Immature natural killer cell (primary cell): ENCODE measurements around the gene CLDN19. TPM values are rescaled to one million over a fixed set of nuclear protein-coding genes. Genes with fewer than 3 reads are reported as not detected.
A peak's percentile ranks its signal among the peaks of the same experiment; 100 is the strongest.

Experiments
- DNase-seq, 3 donors: peaks; one replicate each; pipeline ENCODE4 v3.0.0; 2022; ENCODE audit warnings: mixed read lengths in 1 of 3
- H3K27ac Mint-ChIP-seq, 6 donors: one replicate each; pipeline ENCODE4 v1.8.0; 2020; ENCODE audit warnings: mixed read lengths in 6 of 6, mild to moderate bottlenecking in 5 of 6, inconsistent platforms in 4 of 6, moderate library complexity in 3 of 6
- H3K27me3 Mint-ChIP-seq, 3 donors: one replicate each; pipeline ENCODE4 v1.8.0; 2020 to 2021; ENCODE audit warnings: low read depth in 3 of 3, mild to moderate bottlenecking in 3 of 3, mixed read lengths in 3 of 3, moderate library complexity in 3 of 3, inconsistent platforms in 1 of 3
- H3K36me3 Mint-ChIP-seq, 3 donors: one replicate each; pipeline ENCODE4 v1.8.0; 2020; ENCODE audit warnings: mixed read lengths in 3 of 3, inconsistent platforms in 2 of 3, mild to moderate bottlenecking in 2 of 3
- H3K4me1 Mint-ChIP-seq, 2 donors: one replicate each; pipeline ENCODE4 v1.8.0; 2020; ENCODE audit warnings: inconsistent platforms in 2 of 2, mild to moderate bottlenecking in 2 of 2, mixed read lengths in 2 of 2, moderate library complexity in 1 of 2
- H3K4me3 Mint-ChIP-seq, 5 donors: one replicate each; pipeline ENCODE4 v1.8.0; 2020; ENCODE audit warnings: mild to moderate bottlenecking in 5 of 5, mixed read lengths in 5 of 5, inconsistent platforms in 3 of 5, moderate library complexity in 3 of 5
- H3K9me3 Mint-ChIP-seq, 6 donors: one replicate each; pipeline ENCODE4 v1.8.0; 2020; ENCODE audit warnings: mild to moderate bottlenecking in 6 of 6, mixed read lengths in 6 of 6, inconsistent platforms in 4 of 6, moderate library complexity in 3 of 6
- polyA plus RNA-seq, 3 donors: library from polyadenylated mRNA; unstranded; fragments of 300-500 nt; fragmentation: Illumina TruSeq; gene quantifications; one replicate each; pipeline ENCODE4 v1.2.3, GENCODE V29; 2021

Gene CLDN19
- polyA plus RNA-seq, 3 donors from 2014 or later = not detected

- Mint-ChIP-seq H3K9me3 (no peaks in the 10 kb centered on the region), H3K4me1 (peaks cover 64 to 79% of the 10 kb centered on the region in 2 donors), H3K27ac (peak overlapping the region in 2 of 6 donors; percentile 13 to 50), H3K4me3 (no peak overlapping the region), H3K27me3 (peaks cover 0 to 2% (median 0%) of the 10 kb centered on the region in 3 donors), H3K36me3 (peaks cover under 1 to 9% (median 7%) of the 10 kb centered on the region in 3 donors)
- no peak for DNase-seq
Observed at GRCh38 chr1:42692911-42693310, 47.1 kb downstream of the CLDN19 start.

GRCh38 chr1:42692461-42692860, 47.6 kb downstream of the CLDN19 start:
- peaks cover 0 to 9% (median 7%) of the 10 kb centered on the region in 3 donors for H3K36me3 Mint-ChIP-seq
- peaks cover 68 to 83% of the 10 kb centered on the region in 2 donors for H3K4me1 Mint-ChIP-seq
- DNase-seq = no peak
- no peaks in the 10 kb centered on the region for H3K9me3 Mint-ChIP-seq
- H3K4me3 Mint-ChIP-seq = no peak overlapping the region
- H3K27ac Mint-ChIP-seq = peak overlapping the region in 3 of 6 donors; percentile 8 to 50 (median 26)
- peaks cover 0 to 2% (median 0%) of the 10 kb centered on the region in 3 donors for H3K27me3 Mint-ChIP-seq

GRCh38 chr1:42691157-42691498, 48.9 kb downstream of the CLDN19 start:
- Mint-ChIP-seq H3K4me1 (peaks cover 80 to 97% of the 10 kb centered on the region in 2 donors), H3K27ac (no peak overlapping the region), H3K4me3 (peak overlapping the region in 1 of 5 donors; percentile 20), H3K36me3 (peaks cover 0 to 6% (median 3%) of the 10 kb centered on the region in 3 donors), H3K9me3 (no peaks in the 10 kb centered on the region), H3K27me3 (no peaks in the 10 kb centered on the region)
- DNase-seq = no peak

- no peak overlapping the region for H3K27ac Mint-ChIP-seq
- no peaks in the 10 kb centered on the region for H3K9me3 Mint-ChIP-seq
- peak overlapping the region in 1 of 5 donors; percentile 30 for H3K4me3 Mint-ChIP-seq
- peaks cover 0 to under 1% (median 0%) of the 10 kb centered on the region in 3 donors for H3K36me3 Mint-ChIP-seq
- peaks cover 80 to 100% of the 10 kb centered on the region in 2 donors for H3K4me1 Mint-ChIP-seq
- H3K27me3 Mint-ChIP-seq = no peaks in the 10 kb centered on the region
- no peak for DNase-seq
Observed at GRCh38 chr1:42690477-42691156, 49.4 kb downstream of the CLDN19 start.

GRCh38 chr1:42689912-42690311, 50.1 kb downstream of the CLDN19 start:
- no peaks in the 10 kb centered on the region for H3K27me3 Mint-ChIP-seq
- H3K9me3 Mint-ChIP-seq = no peaks in the 10 kb centered on the region
- no peak overlapping the region for H3K27ac Mint-ChIP-seq
- peaks cover 79 to 100% of the 10 kb centered on the region in 2 donors for H3K4me1 Mint-ChIP-seq
- no peak overlapping the region for H3K4me3 Mint-ChIP-seq
- DNase-seq = no peak
- peaks cover 0 to 3% (median 0%) of the 10 kb centered on the region in 3 donors for H3K36me3 Mint-ChIP-seq

- H3K4me1 Mint-ChIP-seq = peaks cover 82 to 92% of the 10 kb centered on the region in 2 donors
- no peaks in the 10 kb centered on the region for H3K9me3 Mint-ChIP-seq
- no peak for DNase-seq
- H3K27ac Mint-ChIP-seq = no peak overlapping the region
- H3K4me3 Mint-ChIP-seq = peak overlapping the region in 2 of 5 donors; percentile 8 to 18
- peaks cover 0 to 11% (median 0%) of the 10 kb centered on the region in 3 donors for H3K36me3 Mint-ChIP-seq
- peaks cover 8 to 15% (median 9%) of the 10 kb centered on the region in 3 donors for H3K27me3 Mint-ChIP-seq
Observed at GRCh38 chr1:42686418-42686817, 53.6 kb downstream of the CLDN19 start.

- Mint-ChIP-seq H3K27ac (peak overlapping the region; percentile 81 to 98 (median 94)), H3K4me1 (peaks cover 72 to 83% of the 10 kb centered on the region in 2 donors), H3K4me3 (peak overlapping the region; percentile 90 to 99 (median 93)), H3K27me3 (peaks cover 8 to 15% (median 9%) of the 10 kb centered on the region in 3 donors), H3K9me3 (no peaks in the 10 kb centered on the region), H3K36me3 (peaks cover 0 to 11% (median 0%) of the 10 kb centered on the region in 3 donors)
- DNase-seq = no peak
Observed at GRCh38 chr1:42684139-42684538, 55.9 kb downstream of the CLDN19 start.

Other genes starting within 250 kb of the CLDN19 start
- 100 to 1,000 TPM in 1 of 3 donors, 10 to 100 TPM in 2; 52.1 to 102 (median 80.7) TPM for gene PPIH, start 81.8 kb downstream of the CLDN19 start, polyA plus RNA-seq
- gene YBX1, start 57.8 kb downstream of the CLDN19 start, polyA plus RNA-seq = 10 to 100 TPM; 51.5 to 70.0 (median 69.4) TPM
- 10 to 100 TPM; 11.8 to 20.8 (median 17.3) TPM for gene P3H1, start 26.8 kb upstream of the CLDN19 start, polyA plus RNA-seq
- 1 to 10 TPM; 4.7 to 8.8 (median 5.9) TPM for gene C1orf50, start 27.0 kb upstream of the CLDN19 start, polyA plus RNA-seq
- under 1 TPM in 1 of 3 donors, not detected in 2; 0.14 TPM for gene TMEM269, start 44.8 kb upstream of the CLDN19 start, polyA plus RNA-seq
- 1 to 10 TPM; 2.2 to 4.2 (median 2.8) TPM for gene ERMAP, start 76.9 kb upstream of the CLDN19 start, polyA plus RNA-seq
- 10 to 100 TPM; 29.3 to 45.0 (median 36.8) TPM for gene SVBP, start 77.2 kb upstream of the CLDN19 start, polyA plus RNA-seq
- 10 to 100 TPM in 1 of 3 donors, 1 to 10 TPM in 2; 5.2 to 10.2 (median 7.1) TPM for gene ZNF691, start 106.4 kb upstream of the CLDN19 start, polyA plus RNA-seq
- gene SLC2A1, start 218.6 kb upstream of the CLDN19 start, polyA plus RNA-seq = 10 to 100 TPM; 39.1 to 55.0 (median 42.4) TPM